ENCODE results near the gene TRIM49.
"Not testable (repeated sequence)": the region's sequence is repeated elsewhere in the genome, so short reads cannot be mapped to it uniquely, and the experiment has no call there.

Gene TRIM49

DNA sequence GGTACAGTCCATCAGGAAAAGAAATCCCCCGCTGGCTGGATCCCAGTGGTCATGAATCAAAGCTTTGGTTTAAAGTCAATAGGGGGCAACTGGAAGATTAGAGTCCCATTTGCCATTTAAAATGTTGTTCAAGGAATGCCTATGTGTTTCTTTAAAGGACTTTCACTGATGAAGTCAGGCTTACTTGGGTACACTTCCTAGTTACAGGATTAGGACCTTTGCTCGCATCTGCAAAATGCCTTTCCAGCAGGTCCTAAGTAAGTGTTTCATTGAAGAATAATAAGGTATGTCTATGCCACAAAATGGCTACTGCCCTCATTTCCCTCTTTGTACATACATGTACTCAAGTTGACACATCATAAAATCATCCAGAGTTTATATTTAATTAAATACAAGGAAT, at the start of gene TRIM49:
TRIM49 (minus strand) TSS at position 101 of the 400 bp plus-strand sequence. CDS start 4,106 bp downstream, outside the sequence.
- not testable (repeated sequence) for DNase-seq

- DNase-seq = not testable (repeated sequence)
Observed at GRCh38 chr11:89826694-89827093, 18.3 kb upstream of the TRIM49 start.

DNA sequence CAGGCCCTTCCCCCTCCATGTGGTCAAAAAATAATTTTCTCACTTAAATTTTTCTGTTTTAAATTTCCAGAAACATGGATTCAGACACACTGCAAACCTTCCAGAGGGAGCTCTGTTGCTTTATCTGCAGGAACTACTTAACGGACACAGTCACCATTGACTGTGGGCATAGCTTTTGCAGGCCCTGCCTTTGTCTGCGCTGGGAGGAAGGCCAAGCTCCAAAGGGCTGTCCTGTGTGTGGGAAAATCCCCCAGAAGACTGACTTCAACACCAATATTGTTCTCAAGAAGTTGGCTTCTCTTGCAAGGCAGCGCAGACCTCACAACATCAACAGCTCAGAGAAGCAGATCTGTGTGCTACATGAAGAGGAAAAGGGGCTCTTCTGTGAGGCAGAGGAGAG, 11.6 kb upstream of the TRIM49 start:
- DNase-seq = not testable (repeated sequence)

DNA sequence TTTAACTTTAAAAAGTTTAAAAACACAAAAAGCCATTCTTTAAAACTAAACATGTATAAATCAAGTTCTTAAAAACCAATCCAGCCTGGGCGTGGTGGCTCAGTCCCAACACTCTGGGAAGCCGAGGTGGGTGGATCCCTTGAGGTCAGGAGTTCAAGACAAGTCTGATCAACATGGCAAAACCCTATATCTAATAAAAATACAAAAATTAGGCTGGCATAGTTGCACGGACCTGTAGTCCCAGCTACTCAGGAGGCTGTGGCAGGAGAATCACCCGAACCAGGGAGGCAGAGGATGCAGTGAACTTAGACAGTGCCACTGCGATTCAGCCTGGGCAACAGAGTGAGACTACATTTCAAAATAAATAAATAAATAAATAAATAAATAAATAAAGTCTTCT, 5.2 kb upstream of the TRIM49 start:
- not testable (repeated sequence) for DNase-seq

GRCh38 chr11:89787506-89788063, 20.8 kb downstream of the TRIM49 start:
- not testable (repeated sequence) for DNase-seq

- not testable (repeated sequence) for DNase-seq
Observed at GRCh38 chr11:89785726-89786125, 22.6 kb downstream of the TRIM49 start.

- DNase-seq = not testable (repeated sequence)
Observed at GRCh38 chr11:89750822-89751221, 57.6 kb downstream of the TRIM49 start.

Data from NCI-H774 (cell line).